Measurements from ENCODE around the gene ASTL.

The ASTL gene

GRCh38 chr2:96075199-96075771 lies 63.0 kb downstream of the ASTL start:
- Histone ChIP-seq H3K27me3 (ENCODE audit: insufficient read depth, low read length) (no peaks in the 10 kb centered on the region), H3K9ac (ENCODE audit: low read depth, low read length) (no peak overlapping the region), H3K36me3 (ENCODE audit: insufficient read depth, low read depth, low read length) (no peaks in the 10 kb centered on the region), H3K27ac (ENCODE audit: low read length) (no peak overlapping the region), H3K9me3 (ENCODE audit: insufficient read depth, low read depth, low read length) (no peaks in the 10 kb centered on the region), H3K4me1 (ENCODE audit: insufficient read depth, low read length) (no peaks in the 10 kb centered on the region), H3K4me3 (ENCODE audit: low read length) (no peak overlapping the region)

GRCh38 chr2:96074156-96074555 lies 64.1 kb downstream of the ASTL start:
- no peaks in the 10 kb centered on the region for H3K27me3 ChIP-seq (ENCODE audit: insufficient read depth, low read length)
- no peak overlapping the region for H3K4me3 ChIP-seq (ENCODE audit: low read length)
- no peak overlapping the region for H3K27ac ChIP-seq (ENCODE audit: low read length)
- no peaks in the 10 kb centered on the region for H3K9me3 ChIP-seq (ENCODE audit: insufficient read depth, low read depth, low read length)
- no peaks in the 10 kb centered on the region for H3K36me3 ChIP-seq (ENCODE audit: insufficient read depth, low read depth, low read length)
- H3K9ac ChIP-seq (ENCODE audit: low read depth, low read length) = no peak overlapping the region
- H3K4me1 ChIP-seq (ENCODE audit: insufficient read depth, low read length) = no peaks in the 10 kb centered on the region

GRCh38 chr2:96073170-96073775 lies 65.0 kb downstream of the ASTL start:
- no peaks in the 10 kb centered on the region for H3K4me1 ChIP-seq (ENCODE audit: insufficient read depth, low read length)
- H3K27me3 ChIP-seq (ENCODE audit: insufficient read depth, low read length) = no peaks in the 10 kb centered on the region
- H3K27ac ChIP-seq (ENCODE audit: low read length) = no peak overlapping the region

More at GRCh38 chr2:96073170-96073775, 65.0 kb downstream of the ASTL start:
- Histone ChIP-seq H3K36me3 (ENCODE audit: insufficient read depth, low read depth, low read length) (no peaks in the 10 kb centered on the region), H3K4me3 (ENCODE audit: low read length) (no peak overlapping the region), H3K9ac (ENCODE audit: low read depth, low read length) (no peak overlapping the region), H3K9me3 (ENCODE audit: insufficient read depth, low read depth, low read length) (no peaks in the 10 kb centered on the region)
